NCI-H2196 (cell line): Measurements from ENCODE around the gene PRKD1.

Source experiments
- DNase-seq: peaks from one replicate; lab custom pipeline; 2025; ENCODE audit not compliant: unreplicated experiment; lab: John Stamatoyannopoulos, UW

PRKD1 gene

DNA sequence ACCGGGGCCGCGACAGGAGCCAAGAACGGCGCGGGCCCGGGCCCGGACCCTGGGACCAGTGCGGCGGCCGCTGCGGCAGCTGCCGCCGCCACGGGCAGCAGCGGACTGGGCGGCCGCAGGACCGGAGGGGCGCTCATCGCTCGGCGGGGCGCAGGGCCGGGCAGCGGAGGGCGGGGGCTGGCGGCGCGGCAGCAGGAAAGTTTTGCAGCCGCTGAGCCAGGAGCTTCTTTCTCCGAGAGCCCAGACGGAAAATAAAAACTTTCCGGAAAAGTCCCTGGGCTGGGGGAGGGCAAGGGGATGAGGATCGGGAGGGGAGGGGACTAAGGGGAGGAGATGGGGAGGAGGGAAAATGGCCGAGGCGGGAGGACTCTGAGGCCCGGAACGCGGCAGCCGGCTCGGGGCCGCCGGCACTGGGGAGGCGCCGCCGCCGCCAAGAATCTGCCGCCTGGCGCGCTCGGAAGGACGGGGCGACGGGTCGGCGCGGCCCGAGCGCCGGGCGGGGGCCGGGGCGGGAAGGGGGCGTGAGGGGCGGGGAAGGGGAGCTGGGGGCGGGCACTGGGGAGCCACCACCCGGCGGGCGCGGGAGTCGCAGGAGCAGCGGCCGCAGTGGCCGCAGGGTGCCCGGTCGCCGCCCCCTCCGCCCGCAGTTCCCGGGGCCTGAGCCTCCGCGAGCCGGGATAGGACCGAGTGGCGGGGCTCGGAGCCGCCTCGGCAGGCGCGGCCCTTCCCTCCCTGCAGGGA, at the start of gene PRKD1:
Gene PRKD1 (minus strand): TSS at position 472 of the 741 bp plus-strand sequence.
- peak; percentile 61 for DNase-seq

GRCh38 chr14:29971101-29971500, 43.5 kb upstream of the PRKD1 start:
- no peak for DNase-seq

DNA sequence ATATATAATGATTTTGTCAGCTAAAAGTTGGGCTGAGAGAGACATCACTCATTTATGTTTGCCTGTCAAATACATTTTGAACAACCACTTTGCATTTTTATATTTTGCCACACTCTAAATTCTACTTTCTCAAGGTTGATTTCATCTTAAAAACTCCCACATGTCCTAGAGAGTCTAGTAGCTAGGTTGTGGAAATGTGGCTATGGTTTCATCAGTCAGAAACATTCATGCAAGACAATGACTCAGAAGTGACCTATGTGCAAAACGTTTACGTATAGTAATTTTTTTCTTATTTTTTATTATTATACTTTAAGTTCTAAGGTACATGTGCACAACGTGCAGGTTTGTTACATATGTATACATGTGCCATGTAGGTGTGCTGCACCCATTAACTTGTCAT, 27.4 kb upstream of the PRKD1 start:
- DNase-seq: no peak

DNA sequence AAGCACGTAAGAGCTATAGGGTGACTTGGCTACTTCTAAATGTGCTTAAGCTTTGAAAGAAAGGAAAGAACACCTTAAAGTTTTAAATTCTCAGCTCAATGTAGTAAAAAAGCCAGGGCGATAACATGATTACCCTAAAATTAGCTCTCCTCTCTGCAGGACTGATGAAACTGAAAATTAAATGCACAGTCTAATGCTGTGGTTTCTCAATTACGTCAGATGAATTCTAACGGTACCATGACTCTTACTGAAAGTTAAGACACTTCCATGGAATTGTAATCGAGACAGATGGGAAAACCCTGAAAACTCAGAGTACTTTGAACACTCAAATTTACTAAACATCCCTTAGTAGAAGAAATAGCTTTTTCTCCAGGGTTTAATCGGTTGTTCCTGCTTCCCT, 25.9 kb upstream of the PRKD1 start:
- DNase-seq: no peak

GRCh38 chr14:29944091-29944490, 16.4 kb upstream of the PRKD1 start:
- DNase-seq: no peak

GRCh38 chr14:29941401-29941800, 13.8 kb upstream of the PRKD1 start:
- DNase-seq: no peak

DNA sequence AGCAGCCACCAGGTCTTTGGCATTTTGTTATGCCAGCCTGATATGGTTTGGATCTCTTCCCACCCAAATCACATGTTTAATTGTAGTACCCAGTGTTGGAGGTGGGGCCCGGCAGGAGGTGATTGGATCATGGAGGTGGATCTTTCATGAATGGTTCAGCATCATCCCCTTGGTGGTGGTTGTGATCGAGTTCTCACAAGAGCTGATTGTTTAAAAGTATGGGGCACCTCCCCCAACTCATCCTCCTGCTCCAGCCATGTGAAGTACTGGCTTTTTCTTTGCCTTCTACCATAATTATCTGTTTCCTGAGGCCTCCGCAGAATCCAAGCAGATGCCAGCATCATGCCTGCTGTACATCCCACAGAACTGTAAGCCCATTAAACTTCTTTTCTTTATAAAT, 12.8 kb upstream of the PRKD1 start:
- DNase-seq: no peak

- no peak for DNase-seq
Measured at GRCh38 chr14:29937116-29937515, 9.5 kb upstream of the PRKD1 start.

DNA sequence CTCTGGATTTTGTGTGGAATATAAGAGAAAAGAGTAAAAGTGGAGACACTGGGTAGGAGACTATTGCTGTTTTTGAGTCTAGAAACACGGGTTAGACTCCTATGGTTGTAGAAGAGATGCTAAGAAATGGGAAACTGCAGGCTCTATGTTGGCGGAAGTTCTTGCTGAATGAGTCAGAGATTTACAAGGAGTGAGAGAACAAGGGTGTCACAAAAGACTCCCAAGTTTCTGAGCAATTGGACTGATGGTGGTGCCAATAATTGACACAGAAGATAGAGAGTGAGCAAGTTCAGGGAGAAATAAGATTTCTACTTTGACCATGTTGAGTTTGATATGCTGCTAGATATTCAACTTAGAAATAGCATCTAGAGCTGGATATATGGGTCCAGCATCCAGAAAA, 2.6 kb upstream of the PRKD1 start:
- no peak for DNase-seq

GRCh38 chr14:29928117-29928640, 532 bp upstream of the PRKD1 start:
- DNase-seq: no peak

DNA sequence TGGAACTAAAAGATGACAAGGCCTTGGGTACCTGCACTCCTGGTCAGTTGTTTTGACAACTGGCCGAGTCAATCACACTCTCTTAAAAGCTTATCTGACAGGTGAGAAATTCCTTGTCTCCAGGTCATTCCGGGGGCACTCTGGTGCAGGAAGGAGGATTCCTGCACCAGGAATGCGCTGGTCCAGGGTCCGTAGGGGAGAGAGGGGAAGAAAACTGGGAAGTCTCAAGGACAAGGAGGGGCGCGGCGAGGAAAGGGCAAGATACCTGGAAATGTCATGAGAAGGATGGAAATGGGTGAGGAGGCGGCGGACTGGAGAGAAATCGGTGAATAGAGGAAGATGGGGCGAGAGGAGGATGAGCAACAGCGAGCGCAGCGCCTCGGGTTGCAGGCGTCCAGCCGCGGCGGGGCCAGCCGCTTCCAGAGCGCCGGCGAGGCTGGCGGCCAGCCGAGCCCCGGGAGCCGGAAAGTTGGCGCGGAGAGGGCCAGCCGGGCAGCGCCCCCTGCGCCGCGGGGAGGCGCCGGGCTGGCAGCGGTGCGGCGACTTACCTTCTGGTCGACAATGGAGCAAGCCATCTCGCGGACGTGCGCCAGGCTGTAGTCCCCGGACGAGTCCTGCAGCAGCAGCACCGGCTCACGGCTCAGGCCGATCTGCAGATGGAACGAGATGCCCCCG, 809 bp downstream of the PRKD1 start:
- DNase-seq: peak; percentile 33

- no peak for DNase-seq
Measured at GRCh38 chr14:29926228-29926627, 1.4 kb downstream of the PRKD1 start.

- DNase-seq: no peak
Measured at GRCh38 chr14:29925736-29926135, 1.9 kb downstream of the PRKD1 start.

DNA sequence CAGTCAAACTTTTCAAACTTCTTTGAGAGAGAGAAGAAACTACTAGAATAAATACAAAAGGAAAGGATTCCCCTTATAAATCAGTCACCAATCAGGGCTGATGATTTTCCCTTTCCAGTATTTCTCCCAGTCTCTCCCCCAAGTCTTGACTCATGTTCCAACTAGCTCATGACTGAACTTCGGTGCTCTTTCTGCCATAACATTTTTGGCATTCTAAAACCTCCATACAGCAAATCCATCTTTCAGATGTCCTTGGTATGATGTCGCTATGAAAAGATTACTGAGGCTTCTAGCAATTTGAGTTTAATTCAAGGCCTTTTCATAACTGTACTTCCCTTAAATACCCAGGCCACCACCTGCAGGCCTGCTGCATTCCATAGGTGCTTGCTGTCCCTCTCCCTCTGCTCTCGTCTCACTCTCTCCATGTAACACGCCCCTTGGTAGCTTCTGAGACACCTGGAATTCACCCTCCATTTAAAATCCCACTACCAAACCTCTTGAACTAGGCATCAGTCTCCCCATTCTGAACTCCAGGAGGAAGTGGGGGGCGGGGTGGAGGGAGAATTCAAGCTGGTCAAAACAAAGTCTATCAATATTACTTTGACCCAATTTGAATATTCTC, 2.4 kb downstream of the PRKD1 start:
- DNase-seq: no peak

GRCh38 chr14:29919845-29920244, 7.8 kb downstream of the PRKD1 start:
- no peak for DNase-seq

- no peak for DNase-seq
Measured at GRCh38 chr14:29918981-29919380, 8.7 kb downstream of the PRKD1 start.

DNA sequence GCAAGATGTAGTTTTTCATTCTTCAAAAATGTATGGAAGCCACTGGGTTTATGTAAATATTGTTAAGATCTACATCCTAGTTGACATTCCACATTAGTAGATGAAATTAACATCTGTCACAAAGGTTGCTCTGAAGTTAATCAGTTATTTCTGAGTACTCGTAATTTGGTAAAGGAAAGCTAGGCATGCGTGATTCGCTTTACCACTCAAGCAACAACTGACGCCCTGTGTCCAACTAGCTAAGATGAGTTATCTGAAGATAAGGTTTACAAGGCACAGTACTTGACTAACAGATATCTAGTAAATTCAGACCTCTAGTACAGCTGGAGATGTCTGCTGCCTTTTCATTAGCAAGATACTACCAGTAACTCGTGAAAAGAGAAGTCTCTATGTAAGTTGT, 14.1 kb downstream of the PRKD1 start:
- DNase-seq: no peak

- peak; percentile 10 for DNase-seq
Measured at GRCh38 chr14:29911810-29912209, 15.8 kb downstream of the PRKD1 start.

GRCh38 chr14:29908652-29909577, 18.7 kb downstream of the PRKD1 start:
- no peak for DNase-seq

GRCh38 chr14:29906256-29906870, 21.3 kb downstream of the PRKD1 start:
- peak; percentile 49 for DNase-seq

- no peak for DNase-seq
Measured at GRCh38 chr14:29905543-29905942, 22.1 kb downstream of the PRKD1 start.
